Loucy (cell line): ENCODE results near the gene NBEA.

ENCODE experiments used
- EZH2phosphoT487 ChIP-seq: fragments of 200-600 bp; IDR thresholded peaks from 2 replicates; pipeline ENCODE4 v1.6.1; 2018; ENCODE audit warnings: antibody characterized with exemption, mild to moderate bottlenecking, moderate library complexity, borderline replicate concordance
- TF ChIP-seq, protein P1 (sequence below): fragments of 200-600 bp; sonication (generic); conservative IDR thresholded peaks from 2 replicates; pipeline ENCODE4 v1.5.1; 2014; ENCODE audit warnings: mild to moderate bottlenecking, antibody characterized with exemption, low read length

DNA sequence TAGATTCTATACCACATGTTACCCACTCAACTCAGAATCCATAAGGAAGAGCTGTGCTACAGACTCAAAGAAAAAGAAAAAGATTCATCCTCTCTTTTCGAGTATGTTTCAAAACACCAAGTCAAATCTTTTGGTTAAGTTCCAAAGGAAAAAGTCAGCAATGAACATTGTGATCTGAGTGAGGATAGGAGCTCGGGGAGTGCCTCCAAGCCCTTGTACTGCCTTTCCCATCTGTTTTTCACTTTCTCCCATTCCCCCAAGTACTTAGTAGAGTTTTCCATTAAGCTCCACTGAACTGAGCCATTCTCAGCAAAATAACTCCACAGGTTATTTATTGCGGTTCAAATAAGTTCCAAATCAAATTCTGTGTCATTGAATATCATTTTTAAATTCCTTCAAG is 582.1 kb downstream of the NBEA start:
- TF ChIP-seq, protein P1, sequence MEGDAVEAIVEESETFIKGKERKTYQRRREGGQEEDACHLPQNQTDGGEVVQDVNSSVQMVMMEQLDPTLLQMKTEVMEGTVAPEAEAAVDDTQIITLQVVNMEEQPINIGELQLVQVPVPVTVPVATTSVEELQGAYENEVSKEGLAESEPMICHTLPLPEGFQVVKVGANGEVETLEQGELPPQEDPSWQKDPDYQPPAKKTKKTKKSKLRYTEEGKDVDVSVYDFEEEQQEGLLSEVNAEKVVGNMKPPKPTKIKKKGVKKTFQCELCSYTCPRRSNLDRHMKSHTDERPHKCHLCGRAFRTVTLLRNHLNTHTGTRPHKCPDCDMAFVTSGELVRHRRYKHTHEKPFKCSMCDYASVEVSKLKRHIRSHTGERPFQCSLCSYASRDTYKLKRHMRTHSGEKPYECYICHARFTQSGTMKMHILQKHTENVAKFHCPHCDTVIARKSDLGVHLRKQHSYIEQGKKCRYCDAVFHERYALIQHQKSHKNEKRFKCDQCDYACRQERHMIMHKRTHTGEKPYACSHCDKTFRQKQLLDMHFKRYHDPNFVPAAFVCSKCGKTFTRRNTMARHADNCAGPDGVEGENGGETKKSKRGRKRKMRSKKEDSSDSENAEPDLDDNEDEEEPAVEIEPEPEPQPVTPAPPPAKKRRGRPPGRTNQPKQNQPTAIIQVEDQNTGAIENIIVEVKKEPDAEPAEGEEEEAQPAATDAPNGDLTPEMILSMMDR = no peak
- no peak for TF ChIP-seq EZH2phosphoT487
